H1 (cell line): ENCODE results near the gene ZRANB2. TPM values are rescaled to one million over a fixed set of nuclear protein-coding genes. Genes with fewer than 3 reads are reported as not detected.

Source experiments
- CTCF ChIA-PET: fragments of 300-600 bp; sonication (Branson Sonifier 250); formaldehyde crosslinking; loops from one replicate; lab custom pipeline; 2021; ENCODE audit not compliant: partially characterized antibody; lab: Charles Lee
- POLR2A ChIA-PET: fragments of 300-600 bp; sonication (Branson Sonifier 250); formaldehyde crosslinking; loops from one replicate; lab custom pipeline; 2021; ENCODE audit warnings: inconsistent platforms; ENCODE audit not compliant: partially characterized antibody; lab: Charles Lee
- DNase-seq, 2 experiments: peaks; one replicate each; pipeline versions ENCODE4 v3.0.0 to v3.0.0-alpha.2; 2010 to 2022; ENCODE audit warnings: low spot score in 2 of 2, low read depth in 1 of 2, mixed read lengths in 1 of 2
- FAIRE-seq: peaks from 2 replicates; lab custom pipeline; 2011; peaks lifted over from hg19 to GRCh38; lab: Jason Lieb, UNC
- H2AFZ ChIP-seq: 2 replicates; pipeline ENCODE4 v1.8.1; 2012; ENCODE audit warnings: low read length, inconsistent platforms
- H2AK5ac ChIP-seq: 2 replicates; pipeline ENCODE4 v1.6.1; 2013; ENCODE audit warnings: low read depth, low read length
- H2BK120ac ChIP-seq: replicated peaks from 2 replicates; pipeline ENCODE3; 2013; ENCODE audit warnings: low read depth, low read length, inconsistent platforms
- H2BK12ac ChIP-seq: 2 replicates; pipeline ENCODE4 v1.6.1; 2013; ENCODE audit warnings: low read depth, low read length
- H2BK15ac ChIP-seq: 2 replicates; pipeline ENCODE4 v1.6.1; 2013; ENCODE audit warnings: low read length
- H2BK20ac ChIP-seq: 2 replicates; pipeline ENCODE4 v1.6.1; 2013; ENCODE audit warnings: low read length
- H2BK5ac ChIP-seq: 2 replicates; pipeline ENCODE4 v1.6.1; 2013; ENCODE audit warnings: low read depth, low read length
- H3K14ac ChIP-seq: 2 replicates; pipeline ENCODE4 v1.6.1; 2013; ENCODE audit warnings: inconsistent platforms; ENCODE audit not compliant: insufficient read length
- H3K18ac ChIP-seq: 2 replicates; pipeline ENCODE4 v1.6.1; 2013; ENCODE audit warnings: low read length; ENCODE audit errors: extremely low read depth
- H3K23ac ChIP-seq: 2 replicates; pipeline ENCODE4 v1.6.1; 2013; ENCODE audit warnings: inconsistent platforms; ENCODE audit not compliant: insufficient read length
- H3K23me2 ChIP-seq: 2 replicates; pipeline ENCODE4 v1.6.1; 2013; ENCODE audit warnings: low read depth, low read length
- H3K27ac ChIP-seq: 2 replicates; pipeline ENCODE4 v1.6.1; 2011; ENCODE audit warnings: low read depth, low read length, inconsistent platforms
- H3K27me3 ChIP-seq, 4 experiments: replicated peaks in 1 of 4; 1 replicate in 1 of 4; 2 replicates in 3 of 4; pipeline versions ENCODE4 v1.6.1 to v1.8.1; 2011 to 2013; ENCODE audit warnings: low read length in 3 of 4, mild to moderate bottlenecking in 3 of 4, inconsistent platforms in 2 of 4, mixed read lengths in 2 of 4, moderate library complexity in 1 of 4; ENCODE audit not compliant: control insufficient read depth in 3 of 4, insufficient read depth in 3 of 4; ENCODE audit errors: extremely low read depth in 1 of 4
- H3K36me3 ChIP-seq, 4 experiments: 2 replicates each; pipeline versions ENCODE4 v1.6.1 to v1.8.1; 2011 to 2013; ENCODE audit warnings: mild to moderate bottlenecking in 4 of 4, low read length in 3 of 4, moderate library complexity in 2 of 4, control low read depth in 1 of 4, inconsistent platforms in 1 of 4; ENCODE audit not compliant: insufficient read depth in 4 of 4, control insufficient read depth in 2 of 4
- H3K4ac ChIP-seq: replicated peaks from 2 replicates; pipeline ENCODE3; 2013; ENCODE audit warnings: low read length, low read depth, mixed read lengths, inconsistent platforms; ENCODE audit not compliant: insufficient read length
- H3K4me1 ChIP-seq, 4 experiments: replicated peaks in 1 of 4; 1 replicate in 1 of 4; 2 replicates in 3 of 4; pipeline versions ENCODE4 v1.6.1 to v1.8.1; 2011 to 2013; ENCODE audit warnings: low read length in 3 of 4, inconsistent platforms in 2 of 4, mixed read lengths in 1 of 4; ENCODE audit not compliant: insufficient read depth in 4 of 4, control insufficient read depth in 3 of 4
- H3K4me2 ChIP-seq, 2 experiments: 2 replicates each; pipeline versions ENCODE4 v1.6.1 to v1.8.1; 2011 to 2013; ENCODE audit warnings: low read depth in 2 of 2, low read length in 2 of 2, control low read depth in 1 of 2, inconsistent platforms in 1 of 2, mild to moderate bottlenecking in 1 of 2; ENCODE audit not compliant: insufficient read depth in 1 of 2
- H3K4me3 ChIP-seq, 4 experiments: fragments of 200-600, 300-600 bp in 1 of 4; sonication (generic), shearing (Covaris generic), sonication (Bioruptor Twin) in 1 of 4; 2 replicates each; pipeline versions ENCODE4 v1.5.1 to v1.8.1; 2011 to 2016; ENCODE audit warnings: low read length in 4 of 4, low read depth in 3 of 4, control low read depth in 2 of 4, inconsistent platforms in 2 of 4, mild to moderate bottlenecking in 2 of 4, mixed read lengths in 1 of 4, moderate library complexity in 1 of 4; ENCODE audit not compliant: insufficient read depth in 2 of 4; ENCODE audit errors: extremely low read depth in 1 of 4
- H3K56ac ChIP-seq: replicated peaks from 2 replicates; pipeline ENCODE3; 2013; ENCODE audit warnings: low read depth, mild to moderate bottlenecking, mixed read lengths, low read length, inconsistent platforms; ENCODE audit not compliant: insufficient read length
- H3K79me1 ChIP-seq: 2 replicates; pipeline ENCODE4 v1.6.1; 2013; ENCODE audit warnings: low read depth, low read length, control low read depth
- H3K79me2 ChIP-seq, 2 experiments: 2 replicates each; pipeline versions ENCODE4 v1.6.1 to v1.8.1; 2012 to 2013; ENCODE audit warnings: low read length in 2 of 2, mild to moderate bottlenecking in 2 of 2, inconsistent platforms in 1 of 2; ENCODE audit not compliant: insufficient read depth in 2 of 2, control insufficient read depth in 1 of 2
- H3K9ac ChIP-seq, 4 experiments: replicated peaks in 1 of 4; 1 replicate in 1 of 4; 2 replicates in 3 of 4; pipeline versions ENCODE4 v1.6.1 to v1.8.1; 2011 to 2013; ENCODE audit warnings: low read depth in 3 of 4, low read length in 3 of 4, control low read depth in 2 of 4, mild to moderate bottlenecking in 2 of 4, moderate library complexity in 2 of 4, inconsistent platforms in 1 of 4; ENCODE audit errors: extremely low read depth in 1 of 4
- H3K9me3 ChIP-seq, 2 experiments: 2 replicates each; pipeline versions ENCODE4 v1.6.1 to v1.8.1; 2012 to 2013; ENCODE audit warnings: mild to moderate bottlenecking in 2 of 2, moderate library complexity in 2 of 2, control low read depth in 1 of 2, inconsistent platforms in 1 of 2, low read depth in 1 of 2, low read length in 1 of 2, mixed read lengths in 1 of 2; ENCODE audit not compliant: insufficient read depth in 2 of 2
- H4K20me1 ChIP-seq, 2 experiments: replicated peaks in 1 of 2; 2 replicates each; pipeline versions ENCODE3 to v1.8.1; 2011 to 2013; ENCODE audit warnings: inconsistent platforms in 2 of 2, low read length in 2 of 2, mild to moderate bottlenecking in 1 of 2; ENCODE audit not compliant: insufficient read depth in 2 of 2, control insufficient read depth in 1 of 2
- H4K5ac ChIP-seq: 2 replicates; pipeline ENCODE4 v1.6.1; 2013; ENCODE audit warnings: low read length, low read depth, mixed read lengths, inconsistent platforms; ENCODE audit not compliant: insufficient read length
- H4K8ac ChIP-seq: 2 replicates; pipeline ENCODE4 v1.8.0; 2013; ENCODE audit warnings: mild to moderate bottlenecking, moderate library complexity, low read length, inconsistent platforms; ENCODE audit not compliant: insufficient read depth; ENCODE audit errors: extremely low read depth
- H4K91ac ChIP-seq: replicated peaks from 2 replicates; pipeline ENCODE3; 2013; ENCODE audit warnings: low read length, mixed read lengths, inconsistent platforms; ENCODE audit not compliant: insufficient read length
- BCL11A ChIP-seq, 2 experiments: IDR thresholded peaks; one replicate each; pipeline ENCODE4 v1.6.1; 2011; ENCODE audit warnings: low read depth in 2 of 2, low read length in 2 of 2, mild to moderate bottlenecking in 2 of 2
- BRCA1 ChIP-seq: IDR thresholded peaks from 2 replicates; pipeline ENCODE4 v1.6.1; 2012; ENCODE audit warnings: low read depth, low read length, improper control_type of control experiment
- CBX5 ChIP-seq: fragments of 300-800, 300-1000 bp; sonication (generic); IDR thresholded peaks from 2 replicates; pipeline ENCODE4 v1.7.1; 2016; ENCODE audit warnings: antibody characterized with exemption, low read length, low read depth
- CEBPB ChIP-seq: IDR thresholded peaks from 2 replicates; pipeline ENCODE4 v1.6.1; 2012; ENCODE audit warnings: low read depth, low read length
- FOSL1 ChIP-seq: IDR thresholded peaks from 2 replicates; pipeline ENCODE4 v1.6.1; 2011; ENCODE audit warnings: mild to moderate bottlenecking, low read depth, low read length, moderate library complexity; ENCODE audit not compliant: insufficient read depth
- KDM5A ChIP-seq: fragments of 200-600 bp; IDR thresholded peaks from 2 replicates; pipeline ENCODE4 v1.7.1; 2012; ENCODE audit warnings: mild to moderate bottlenecking, low read length, inconsistent platforms, mixed read lengths
- NRF1 ChIP-seq: IDR thresholded peaks from 2 replicates; pipeline ENCODE4 v1.6.1; 2011; ENCODE audit warnings: mild to moderate bottlenecking, low read depth, low read length, improper control_type of control experiment
- SIX5 ChIP-seq: IDR thresholded peaks from 2 replicates; pipeline ENCODE4 v1.6.1; 2011; ENCODE audit warnings: mild to moderate bottlenecking, low read depth, low read length
- WGBS, 2 experiments: shearing (Covaris generic) in 1 of 2; methylation state at CpG; one replicate each; pipeline versions ENCODE4 v1.1.6 to v1.1.7; 2013 to 2015; ENCODE audit warnings: low lambda C conversion rate in 2 of 2, mixed read lengths in 2 of 2, inconsistent platforms in 1 of 2, low coverage in 1 of 2, missing lambda C conversion rate in 1 of 2; ENCODE audit not compliant: insufficient replicate concordance in 2 of 2, insufficient coverage in 1 of 2, insufficient read length in 1 of 2; ENCODE audit errors: extremely low coverage in 1 of 2, missing lambda C conversion rate in 1 of 2; 5-methylcytosine and 5-hydroxymethylcytosine counted together
- polyA plus RNA-seq, 7 experiments: library from polyadenylated mRNA; depleted of rRNA in 3 of 7; stranded (reverse) in 5 of 7; unstranded in 2 of 7; fragments of >200 nt in 5 of 7; fragments of 200-250 nt in 2 of 7; gene quantifications; 1 replicate in 5 of 7; 2 replicates in 1 of 7; 4 replicates in 1 of 7; pipeline versions ENCODE4 v1.2.1 to v1.2.3, GENCODE V29; 2011 to 2013; ENCODE audit warnings: missing spikeins in 2 of 7, mixed read lengths in 2 of 7
- total RNA-seq: library from RNA; stranded (reverse); fragmentation: NEBNext Ultra II Directional; extraction: Animal tissue kit (Norgen Biotek cat#: 25700); gene quantifications from 2 replicates; pipeline ENCODE4 v1.2.1, GENCODE V29; 2021

ZRANB2 gene
- total and polyA plus RNA-seq, 2 of the 8 experiments (the other 6 are each of a cell fraction or from before 2014, with no cell fraction given), result 35.8 to 103 TPM

GRCh38 chr1:71044833-71045232, 36.0 kb downstream of the ZRANB2 start:
- DNase-seq, result no peak
- TF ChIP-seq NRF1 (no peak), SIX5 (no peak), BRCA1 (no peak), FOSL1 (no peak), CEBPB (no peak), CBX5 (no peak), BCL11A (IDR thresholded peaks at IDR 0.05; ENCODE audit: low read depth in 2 of 2, low read length in 2 of 2) (no peak), KDM5A (no peak)

More at GRCh38 chr1:71044833-71045232, 36.0 kb downstream of the ZRANB2 start:
- H3K56ac ChIP-seq, result no peak overlapping the region
- H3K27ac ChIP-seq, result no peak overlapping the region
- H3K79me2 ChIP-seq, result no peaks in the 10 kb centered on the region
- ChIA-PET CTCF (interaction anchor here (0.6 to 1.1 kb wide), 3 partner anchors 8 to 287 kb away, joined by 3 to 4 read pairs (median 3); no protein-coding TSS in a partner anchor), POLR2A (interaction anchor here (1.1 kb wide), 1 partner anchor 10 kb away, joined by 3 read pairs; no protein-coding TSS in a partner anchor)
- no peak overlapping the region for H3K14ac ChIP-seq
- H3K4me3 ChIP-seq, result no peak overlapping the region
- no peak overlapping the region for H3K4me2 ChIP-seq
- no peak overlapping the region for H4K91ac ChIP-seq
- H2AFZ ChIP-seq, result no peak overlapping the region
- H4K20me1 ChIP-seq, result no peaks in the 10 kb centered on the region
- WGBS, 2 experiments, result 87% methylated on average over 1 of the region's 1 CpG; no CpG with 5 or more reads in 1 of the 2 experiments
- no peaks in the 10 kb centered on the region for H3K9me3 ChIP-seq
- H2AK5ac ChIP-seq, result no peak overlapping the region
- peaks cover 10% of the 10 kb centered on the region; the same call in 1 of the 2 replicates for H3K23me2 ChIP-seq
- H2BK20ac ChIP-seq, result no peak overlapping the region
- no peak overlapping the region for H3K4ac ChIP-seq
- peaks cover 0 to 7% (median 3%) of the 10 kb centered on the region in 4 experiments; a peak in 4 of 7 replicates for H3K4me1 ChIP-seq
- no peak overlapping the region for H2BK120ac ChIP-seq
- H2BK12ac ChIP-seq, result no peak overlapping the region
- peaks cover 17 to 28% (median 21%) of the 10 kb centered on the region in 4 experiments for H3K27me3 ChIP-seq
- H4K5ac ChIP-seq, result no peak overlapping the region
- H3K36me3 ChIP-seq, result no peaks in the 10 kb centered on the region
- no peak for FAIRE-seq
- no peak overlapping the region for H2BK15ac ChIP-seq
- no peak overlapping the region for H3K9ac ChIP-seq
- H4K8ac ChIP-seq, result no peak overlapping the region
- H2BK5ac ChIP-seq, result no peak overlapping the region
- no peak overlapping the region for H3K23ac ChIP-seq
- H3K79me1 ChIP-seq, result no peaks in the 10 kb centered on the region
- H3K18ac ChIP-seq, result no peak overlapping the region
